ENCODE results near the gene GP1BA.
A peak's percentile ranks its signal among the peaks of the same experiment; 100 is the strongest.

The GP1BA gene

DNA sequence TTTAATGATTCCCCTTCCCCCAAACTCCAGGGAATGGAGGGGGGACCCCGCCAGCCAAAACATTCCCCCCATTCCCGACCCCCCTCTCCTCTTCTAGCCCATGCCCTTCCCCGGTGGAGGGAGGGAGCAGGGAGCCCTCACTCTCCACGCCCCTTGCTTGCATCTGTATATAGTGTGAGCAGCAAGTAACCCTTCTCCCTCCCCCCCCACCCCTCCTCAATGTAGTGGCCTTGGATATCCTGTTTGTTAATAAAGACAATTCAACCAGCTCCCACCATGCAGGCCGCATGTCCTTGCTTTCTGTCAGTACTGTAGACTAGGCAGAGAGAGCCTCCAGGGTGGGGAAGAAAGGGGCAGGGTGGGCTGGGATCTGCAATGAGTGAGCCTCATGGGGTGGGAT, 34.3 kb upstream of the GP1BA start:
- no peak for DNase-seq (ENCODE audit: extremely low read depth, low read depth)
- H3K4me3 ChIP-seq (replicated peaks; ENCODE audit: low read depth, low read length) = no peak overlapping the region
- TF ChIP-seq, protein P1, sequence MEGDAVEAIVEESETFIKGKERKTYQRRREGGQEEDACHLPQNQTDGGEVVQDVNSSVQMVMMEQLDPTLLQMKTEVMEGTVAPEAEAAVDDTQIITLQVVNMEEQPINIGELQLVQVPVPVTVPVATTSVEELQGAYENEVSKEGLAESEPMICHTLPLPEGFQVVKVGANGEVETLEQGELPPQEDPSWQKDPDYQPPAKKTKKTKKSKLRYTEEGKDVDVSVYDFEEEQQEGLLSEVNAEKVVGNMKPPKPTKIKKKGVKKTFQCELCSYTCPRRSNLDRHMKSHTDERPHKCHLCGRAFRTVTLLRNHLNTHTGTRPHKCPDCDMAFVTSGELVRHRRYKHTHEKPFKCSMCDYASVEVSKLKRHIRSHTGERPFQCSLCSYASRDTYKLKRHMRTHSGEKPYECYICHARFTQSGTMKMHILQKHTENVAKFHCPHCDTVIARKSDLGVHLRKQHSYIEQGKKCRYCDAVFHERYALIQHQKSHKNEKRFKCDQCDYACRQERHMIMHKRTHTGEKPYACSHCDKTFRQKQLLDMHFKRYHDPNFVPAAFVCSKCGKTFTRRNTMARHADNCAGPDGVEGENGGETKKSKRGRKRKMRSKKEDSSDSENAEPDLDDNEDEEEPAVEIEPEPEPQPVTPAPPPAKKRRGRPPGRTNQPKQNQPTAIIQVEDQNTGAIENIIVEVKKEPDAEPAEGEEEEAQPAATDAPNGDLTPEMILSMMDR (IDR thresholded peaks at IDR 0.05; ENCODE audit: low read depth, low read length, missing control alignments) = no peak

GRCh38 chr17:4898351-4898750, 33.7 kb upstream of the GP1BA start:
- no peak overlapping the region for H3K4me3 ChIP-seq (replicated peaks; ENCODE audit: low read depth, low read length)
- no peak for DNase-seq (ENCODE audit: extremely low read depth, low read depth)
- TF ChIP-seq, protein P1 (IDR thresholded peaks at IDR 0.05; ENCODE audit: low read depth, low read length, missing control alignments) = no peak

- TF ChIP-seq, protein P1 (IDR thresholded peaks at IDR 0.05; ENCODE audit: low read depth, low read length, missing control alignments) = no peak
- no peak for DNase-seq (ENCODE audit: extremely low read depth, low read depth)
- peak overlapping the region; percentile 19 for H3K4me3 ChIP-seq (replicated peaks; ENCODE audit: low read depth, low read length)
These were observed 33.1 kb upstream of the GP1BA start for GRCh38 chr17:4898927-4899326.

DNA sequence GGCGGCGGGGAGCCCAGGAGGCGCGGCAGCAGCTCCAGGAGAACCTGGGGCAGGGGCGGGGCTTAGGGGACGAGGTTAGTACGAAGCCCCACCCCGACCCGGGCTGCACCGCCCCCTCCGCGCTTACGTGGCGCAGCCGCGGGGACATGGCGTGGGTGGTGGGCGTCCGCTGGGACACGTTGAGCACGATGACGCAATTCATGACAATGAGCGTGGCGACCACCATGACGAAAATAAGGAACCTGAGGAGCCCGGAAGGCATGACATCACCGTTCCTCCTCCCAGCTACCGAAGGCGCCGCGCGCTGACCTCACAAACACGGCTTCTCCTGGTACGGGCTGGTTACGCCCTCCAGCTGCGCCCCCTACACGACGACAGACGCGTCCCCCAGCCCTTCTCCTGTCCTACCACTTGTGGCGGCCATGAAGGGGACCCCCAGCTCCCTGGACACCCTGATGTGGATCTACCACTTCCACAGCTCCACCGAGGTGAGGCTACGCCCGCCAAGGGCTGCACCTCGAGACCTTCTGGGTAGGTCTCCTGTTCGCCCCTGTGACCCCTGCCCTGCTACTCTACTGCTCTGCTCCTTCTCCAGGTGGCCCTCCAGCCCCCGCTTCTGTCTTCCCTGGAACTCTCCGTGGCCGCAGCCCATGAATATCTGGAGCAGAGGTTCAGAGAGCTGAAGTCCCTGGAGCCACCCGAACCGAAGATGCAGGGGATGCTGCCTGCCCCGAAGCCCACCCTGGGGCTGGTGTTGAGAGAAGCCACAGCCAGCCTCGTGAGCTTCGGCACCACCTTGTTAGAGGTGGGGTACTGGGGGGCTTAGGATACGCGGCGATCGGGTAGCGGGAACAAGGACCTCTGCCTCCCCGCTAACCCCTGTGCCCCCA, 32.5 kb upstream of the GP1BA start, which contains the start of gene C17orf107:
TSS of gene C17orf107 (plus strand) at position 196 of the 890 bp plus-strand sequence. CDS start at position 423, 227 bp downstream.
- DNase-seq (ENCODE audit: extremely low read depth, low read depth) = peak; percentile 51
- peak within 1 kb of the TSS; percentile 19 for H3K4me3 ChIP-seq (replicated peaks; ENCODE audit: low read depth, low read length)
- TF ChIP-seq, protein P1 (IDR thresholded peaks at IDR 0.05; ENCODE audit: low read depth, low read length, missing control alignments) = no peak

DNA sequence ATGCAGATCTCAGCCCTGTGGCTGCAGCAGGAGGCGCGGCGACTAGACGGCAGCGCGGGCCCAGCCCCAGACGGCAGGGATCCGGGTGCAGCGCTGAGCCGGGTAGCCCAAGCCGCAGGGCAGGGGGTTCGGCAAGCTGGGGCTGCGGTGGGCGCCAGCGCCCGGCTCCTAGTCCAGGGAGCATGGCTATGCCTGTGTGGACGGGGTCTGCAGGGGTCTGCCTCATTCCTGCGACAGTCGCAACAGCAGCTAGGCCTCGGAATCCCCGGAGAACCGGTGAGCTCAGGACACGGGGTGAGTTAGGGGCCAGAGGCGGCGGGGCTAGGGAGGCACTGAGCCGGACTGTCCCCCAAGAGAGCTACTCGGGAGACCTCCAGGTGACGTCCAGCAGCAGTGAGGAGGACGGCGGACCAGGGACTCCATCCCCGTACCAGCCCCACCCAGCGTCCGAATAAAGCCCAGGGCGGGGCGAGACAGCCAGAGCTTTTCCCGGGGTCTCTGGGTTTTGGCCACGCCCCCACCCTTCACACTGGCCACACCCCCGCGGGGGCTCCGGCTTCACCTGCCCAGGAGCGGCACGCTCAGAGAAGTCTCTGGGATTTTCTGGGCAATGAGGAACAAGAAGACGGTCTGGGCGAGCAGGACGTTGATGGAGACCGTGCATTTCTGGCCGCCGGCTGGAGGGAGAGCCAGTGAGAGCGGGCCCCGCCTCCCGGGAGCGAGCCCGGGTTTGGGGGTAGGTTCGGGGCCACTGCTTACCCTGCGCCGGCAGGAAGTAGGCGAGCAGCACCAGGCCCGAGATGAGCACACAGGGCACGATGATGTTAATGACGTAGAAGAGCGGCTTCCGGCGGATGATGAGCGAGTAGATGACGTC, 31.6 kb upstream of the GP1BA start:
- TF ChIP-seq, protein P1 (IDR thresholded peaks at IDR 0.05; ENCODE audit: low read depth, low read length, missing control alignments) = no peak
- H3K4me3 ChIP-seq (replicated peaks; ENCODE audit: low read depth, low read length) = no peak overlapping the region
- DNase-seq (ENCODE audit: extremely low read depth, low read depth) = no peak

- no peak for DNase-seq (ENCODE audit: extremely low read depth, low read depth)
- no peak overlapping the region for H3K4me3 ChIP-seq (replicated peaks; ENCODE audit: low read depth, low read length)
- TF ChIP-seq, protein P1 (IDR thresholded peaks at IDR 0.05; ENCODE audit: low read depth, low read length, missing control alignments) = no peak
These were observed 30.9 kb upstream of the GP1BA start for GRCh38 chr17:4901108-4901647.

Measured in HFF-Myc (cell line).